Mesendoderm (in vitro differentiated cells): ENCODE results near the gene PSMD6.

Experiments
- DNase-seq: peaks from one replicate; pipeline ENCODE4 v3.0.0; 2013
- H2AK5ac ChIP-seq: 2 replicates; pipeline ENCODE4 v1.6.1; 2013; ENCODE audit warnings: low read length, inconsistent platforms
- H2BK120ac ChIP-seq: 2 replicates; pipeline ENCODE4 v1.6.1; 2013; ENCODE audit warnings: low read depth, mild to moderate bottlenecking, low read length, moderate library complexity, mixed read lengths
- H2BK15ac ChIP-seq: replicated peaks from 2 replicates; pipeline ENCODE4 v1.6.1; 2013; ENCODE audit warnings: low read depth, mild to moderate bottlenecking, moderate library complexity
- H2BK5ac ChIP-seq: 2 replicates; pipeline ENCODE4 v1.6.1; 2013; ENCODE audit warnings: low read length, inconsistent platforms
- H3K18ac ChIP-seq: 2 replicates; pipeline ENCODE4 v1.6.1; 2013; ENCODE audit warnings: mild to moderate bottlenecking, low read length, mixed read lengths
- H3K23ac ChIP-seq: one replicate; pipeline ENCODE4 v1.6.1; 2013; ENCODE audit warnings: low read length
- H3K27ac ChIP-seq: 2 replicates; pipeline ENCODE4 v1.5.1; 2013; ENCODE audit warnings: low read depth, mild to moderate bottlenecking, inconsistent platforms, low read length, moderate library complexity
- H3K27me3 ChIP-seq: 2 replicates; pipeline ENCODE4 v1.6.1; 2013; ENCODE audit warnings: low read length, control low read depth, mild to moderate bottlenecking, inconsistent platforms; ENCODE audit not compliant: insufficient read depth, poor library complexity
- H3K36me3 ChIP-seq: 2 replicates; pipeline ENCODE4 v1.6.1; 2013; ENCODE audit warnings: low read length, inconsistent platforms; ENCODE audit not compliant: control insufficient read depth, insufficient read depth
- H3K4ac ChIP-seq: one replicate; pipeline ENCODE4 v1.6.1; 2013; ENCODE audit warnings: low read depth, mild to moderate bottlenecking, low read length, moderate library complexity
- H3K4me1 ChIP-seq: 2 replicates; pipeline ENCODE4 v1.6.1; 2013; ENCODE audit warnings: low read depth, low read length, inconsistent platforms; ENCODE audit not compliant: control insufficient read depth
- H3K4me2 ChIP-seq: 2 replicates; pipeline ENCODE4 v1.6.1; 2013; ENCODE audit warnings: low read length
- H3K4me3 ChIP-seq: 2 replicates; pipeline ENCODE4 v1.5.1; 2013; ENCODE audit warnings: mild to moderate bottlenecking, low read length
- H3K56ac ChIP-seq: one replicate; pipeline ENCODE4 v1.6.1; 2013; ENCODE audit warnings: low read length
- H3K79me1 ChIP-seq: 2 replicates; pipeline ENCODE4 v1.6.1; 2013; ENCODE audit warnings: low read length, inconsistent platforms
- H3K79me2 ChIP-seq: 2 replicates; pipeline ENCODE4 v1.6.1; 2013; ENCODE audit warnings: mild to moderate bottlenecking, low read length; ENCODE audit not compliant: control insufficient read depth, insufficient read depth
- H3K9ac ChIP-seq: 2 replicates; pipeline ENCODE4 v1.6.1; 2013; ENCODE audit warnings: low read length, inconsistent platforms
- H4K5ac ChIP-seq: one replicate; pipeline ENCODE4 v1.6.1; 2013; ENCODE audit warnings: low read length
- H4K8ac ChIP-seq: one replicate; pipeline ENCODE4 v1.6.1; 2013; ENCODE audit warnings: low read depth, mild to moderate bottlenecking, control low read depth, low read length, moderate library complexity
- WGBS: extraction: QIAGEN DNeasy Blood & Tissue Kit; methylation state at CpG from one replicate; pipeline ENCODE4 v1.1.7; 2013; ENCODE audit warnings: low lambda C conversion rate, missing lambda C conversion rate; ENCODE audit not compliant: insufficient coverage; ENCODE audit errors: extremely low coverage; 5-methylcytosine and 5-hydroxymethylcytosine counted together

Gene PSMD6

DNA sequence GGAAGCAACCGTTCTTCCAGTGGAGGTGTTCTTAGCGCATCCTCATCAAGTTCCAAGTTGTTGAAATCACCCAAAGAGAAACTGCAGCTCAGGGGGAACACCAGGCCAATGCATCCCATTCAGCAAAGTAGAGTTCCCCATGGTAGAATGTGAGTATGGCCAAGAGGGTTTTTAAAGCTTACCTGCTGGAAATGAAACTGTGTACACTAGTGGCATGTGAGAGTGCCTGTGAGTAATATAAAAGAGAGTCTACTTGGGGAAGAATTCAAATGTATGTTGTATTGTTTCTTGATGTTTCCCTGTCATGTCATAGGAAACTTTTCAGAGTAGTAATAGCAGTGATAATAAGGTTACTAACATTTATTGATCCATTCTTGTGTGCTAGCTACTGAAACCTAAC lies 43.3 kb downstream of the PSMD6 start:
- H2BK120ac ChIP-seq: no peak overlapping the region
- no peak overlapping the region for H3K4me3 ChIP-seq
- no peak for DNase-seq
- H3K4me2 ChIP-seq: no peak overlapping the region
- H2BK15ac ChIP-seq: no peak overlapping the region
- no peak overlapping the region for H3K18ac ChIP-seq
- H3K27me3 ChIP-seq: no peaks in the 10 kb centered on the region
- no peak overlapping the region for H3K23ac ChIP-seq
- no CpG with 5 or more reads among the region's 2 CpGs for WGBS
- H3K27ac ChIP-seq: no peak overlapping the region
- H3K9ac ChIP-seq: no peak overlapping the region
- no peak overlapping the region for H2BK5ac ChIP-seq
- no peaks in the 10 kb centered on the region for H3K36me3 ChIP-seq
- no peaks in the 10 kb centered on the region for H3K4me1 ChIP-seq
- H4K8ac ChIP-seq: no peak overlapping the region
- no peak overlapping the region for H4K5ac ChIP-seq
- peaks cover 3% of the 10 kb centered on the region for H3K79me2 ChIP-seq
- peaks cover 11% of the 10 kb centered on the region for H3K79me1 ChIP-seq
- no peak overlapping the region for H3K56ac ChIP-seq
- H3K4ac ChIP-seq: no peak overlapping the region
- no peak overlapping the region for H2AK5ac ChIP-seq

DNA sequence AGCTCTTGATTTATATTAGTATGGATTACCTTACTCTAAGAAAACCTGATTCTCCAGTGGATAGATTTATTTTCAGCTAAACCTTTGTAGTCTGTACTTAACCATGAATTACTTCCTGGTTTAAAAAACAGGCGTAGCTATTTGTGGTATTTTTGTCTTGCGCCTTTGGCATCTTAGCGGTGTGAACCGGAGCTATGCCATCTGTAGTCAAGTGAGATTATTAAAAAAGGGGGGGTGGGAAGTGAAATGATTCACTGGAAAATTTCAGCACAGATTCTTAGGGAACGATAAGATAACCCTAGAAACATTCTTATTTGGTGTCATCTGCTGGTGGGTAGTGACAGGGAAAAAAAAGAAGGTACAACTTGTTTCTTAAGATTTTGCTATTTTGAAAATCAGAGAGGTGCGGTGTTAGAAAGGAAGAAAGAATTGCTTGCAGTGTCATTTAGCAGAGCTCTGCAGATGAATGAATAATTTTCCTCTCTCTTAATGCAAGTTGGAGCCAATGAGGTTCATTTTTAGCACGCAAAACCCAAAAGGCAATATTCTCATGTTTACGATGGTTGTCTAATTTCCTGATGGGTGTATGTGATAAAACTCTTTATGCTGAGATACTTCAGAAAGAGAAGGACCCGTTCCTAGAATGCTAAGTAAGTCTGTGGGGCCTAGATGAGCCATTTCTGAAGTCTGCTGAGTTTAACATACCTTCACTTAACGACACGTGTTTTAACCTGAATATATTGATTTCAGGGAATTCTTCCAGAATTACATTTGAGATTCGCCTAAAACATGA lies 44.0 kb downstream of the PSMD6 start:
- H3K4me1 ChIP-seq: no peaks in the 10 kb centered on the region
- H3K4me2 ChIP-seq: no peak overlapping the region
- H3K23ac ChIP-seq: no peak overlapping the region
- H2BK120ac ChIP-seq: no peak overlapping the region
- H3K79me1 ChIP-seq: peaks cover 13% of the 10 kb centered on the region
- H3K36me3 ChIP-seq: no peaks in the 10 kb centered on the region
- H2BK5ac ChIP-seq: no peak overlapping the region
- no CpG with 5 or more reads among the region's 12 CpGs for WGBS
- H3K27me3 ChIP-seq: no peaks in the 10 kb centered on the region
- DNase-seq: no peak
- no peak overlapping the region for H3K9ac ChIP-seq
- H3K56ac ChIP-seq: no peak overlapping the region
- no peak overlapping the region for H4K5ac ChIP-seq
- peaks cover 6% of the 10 kb centered on the region for H3K79me2 ChIP-seq
- no peak overlapping the region for H2AK5ac ChIP-seq
- no peak overlapping the region for H2BK15ac ChIP-seq
- no peak overlapping the region for H3K27ac ChIP-seq
- H4K8ac ChIP-seq: no peak overlapping the region
- no peak overlapping the region for H3K4me3 ChIP-seq
- H3K18ac ChIP-seq: no peak overlapping the region
- no peak overlapping the region for H3K4ac ChIP-seq

DNA sequence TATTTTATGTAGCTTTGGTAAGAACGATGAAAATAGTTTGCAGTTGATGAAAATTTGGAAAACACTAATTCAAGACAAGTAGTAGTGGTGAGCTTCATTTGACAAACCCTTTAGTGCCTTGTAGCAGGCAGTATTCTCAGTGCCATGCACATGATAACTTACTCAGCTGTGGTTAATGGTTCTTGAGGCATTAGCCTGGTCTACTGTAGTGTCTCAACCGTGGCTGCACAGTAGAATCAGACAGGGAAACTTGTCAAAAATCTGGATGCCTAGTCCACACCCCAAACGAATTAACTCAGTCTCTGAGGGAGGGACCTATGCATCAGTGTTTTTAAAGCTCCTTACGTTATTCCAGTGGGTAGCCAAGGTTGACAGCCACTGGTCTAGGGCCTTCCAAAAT lies 45.4 kb downstream of the PSMD6 start:
- H3K79me2 ChIP-seq: peaks cover 7% of the 10 kb centered on the region
- no peak overlapping the region for H2BK120ac ChIP-seq
- 100% methylated on average over 1 of the region's 4 CpGs for WGBS
- peaks cover 21% of the 10 kb centered on the region for H3K79me1 ChIP-seq
- no peak overlapping the region for H2AK5ac ChIP-seq
- no peaks in the 10 kb centered on the region for H3K36me3 ChIP-seq
- H3K4me3 ChIP-seq: no peak overlapping the region
- no peaks in the 10 kb centered on the region for H3K27me3 ChIP-seq
- H4K8ac ChIP-seq: no peak overlapping the region
- H3K4me1 ChIP-seq: peaks cover 4% of the 10 kb centered on the region
- H4K5ac ChIP-seq: no peak overlapping the region
- H3K56ac ChIP-seq: no peak overlapping the region
- H2BK15ac ChIP-seq: no peak overlapping the region
- H3K18ac ChIP-seq: no peak overlapping the region
- no peak overlapping the region for H2BK5ac ChIP-seq
- no peak for DNase-seq
- no peak overlapping the region for H3K4ac ChIP-seq
- no peak overlapping the region for H3K4me2 ChIP-seq
- no peak overlapping the region for H3K23ac ChIP-seq
- H3K9ac ChIP-seq: no peak overlapping the region
- H3K27ac ChIP-seq: no peak overlapping the region

DNA sequence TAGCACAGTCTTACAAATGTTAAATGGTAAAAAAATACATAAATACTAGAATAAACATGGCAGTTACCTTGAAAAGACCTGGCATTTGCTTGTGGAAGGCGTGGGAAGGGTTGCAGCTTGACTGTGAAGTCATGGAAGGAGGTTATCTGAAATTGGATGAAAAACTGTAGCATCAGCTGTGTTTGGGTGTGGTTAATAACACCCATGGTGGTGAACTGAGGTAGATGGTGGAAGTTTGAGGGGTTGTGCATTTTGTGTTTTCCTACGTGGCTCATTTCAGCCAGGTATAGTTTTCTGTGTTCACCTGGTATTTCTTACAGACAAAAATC lies 46.5 kb downstream of the PSMD6 start:
- Histone ChIP-seq H3K23ac (no peak overlapping the region), H2BK15ac (no peak overlapping the region), H4K5ac (no peak overlapping the region), H3K27ac (no peak overlapping the region), H3K27me3 (no peaks in the 10 kb centered on the region), H2BK5ac (no peak overlapping the region), H3K79me1 (peaks cover 25% of the 10 kb centered on the region), H3K4me1 (peaks cover 7% of the 10 kb centered on the region), H3K4ac (no peak overlapping the region), H3K56ac (no peak overlapping the region), H3K36me3 (no peaks in the 10 kb centered on the region), H3K79me2 (peaks cover 11% of the 10 kb centered on the region), H4K8ac (no peak overlapping the region), H3K4me2 (no peak overlapping the region), H3K9ac (no peak overlapping the region), H2BK120ac (no peak overlapping the region), H3K18ac (no peak overlapping the region), H3K4me3 (no peak overlapping the region), H2AK5ac (no peak overlapping the region)
- DNase-seq: no peak
- no CpG with 5 or more reads among the region's 2 CpGs for WGBS

DNA sequence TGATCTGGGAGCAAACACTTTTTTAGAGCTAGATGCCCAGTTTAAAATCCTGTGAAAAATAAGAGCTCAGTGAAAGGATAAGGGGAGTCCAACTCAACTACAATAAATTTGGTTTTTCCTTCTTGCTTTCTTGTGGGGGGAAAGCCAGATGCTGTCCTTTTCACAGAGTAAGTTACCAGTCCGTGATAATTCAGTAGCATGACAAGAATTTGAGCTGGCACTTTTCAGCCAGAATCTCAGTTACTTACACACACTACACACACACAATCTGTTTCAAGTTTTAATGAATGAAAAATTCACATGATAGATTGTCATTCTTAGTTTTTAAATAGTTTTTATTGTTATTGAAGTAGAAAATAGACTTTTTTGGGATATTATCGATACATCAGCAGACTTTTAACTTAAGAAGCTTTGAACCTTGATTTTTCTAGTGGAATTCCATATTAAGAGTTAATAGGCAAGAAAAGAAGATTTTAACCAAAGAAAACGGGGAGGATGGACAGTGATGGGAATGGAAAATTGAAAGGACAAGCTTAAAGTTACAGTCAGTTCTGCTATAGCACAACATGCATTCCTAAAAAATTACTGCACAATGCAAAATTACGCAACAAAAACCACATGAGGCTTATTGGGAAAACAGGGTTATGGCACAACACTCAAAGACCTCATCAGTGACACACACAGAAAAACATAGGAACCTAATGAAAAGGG lies 47.0 kb downstream of the PSMD6 start:
- Histone ChIP-seq H4K8ac (no peak overlapping the region), H3K79me1 (peaks cover 25% of the 10 kb centered on the region), H3K36me3 (no peaks in the 10 kb centered on the region), H2BK15ac (no peak overlapping the region), H2BK5ac (no peak overlapping the region), H3K4me3 (no peak overlapping the region), H2AK5ac (no peak overlapping the region), H3K4me1 (peaks cover 8% of the 10 kb centered on the region), H3K4ac (no peak overlapping the region), H3K9ac (no peak overlapping the region), H2BK120ac (no peak overlapping the region), H3K4me2 (no peak overlapping the region), H3K27ac (no peak overlapping the region), H3K27me3 (no peaks in the 10 kb centered on the region), H4K5ac (no peak overlapping the region), H3K18ac (no peak overlapping the region), H3K23ac (no peak overlapping the region), H3K56ac (no peak overlapping the region), H3K79me2 (peaks cover 11% of the 10 kb centered on the region)
- no peak for DNase-seq
- WGBS: no CpG with 5 or more reads among the region's 4 CpGs
